CD4-positive, alpha-beta T cell treated with Interleukin-6 at 100 ng/mL for 8 hours (primary cell): ENCODE measurements around the gene GNS.
A peak's percentile ranks its signal among the peaks of the same experiment; 100 is the strongest.
"Not testable (repeated sequence)": the region's sequence is repeated elsewhere in the genome, so short reads cannot be mapped to it uniquely, and the experiment has no call there.

ENCODE experiments used
- DNase-seq: peaks from one replicate; pipeline ENCODE4 v3.0.0-alpha.2; 2020; ENCODE audit warnings: mixed read lengths, low spot score

The GNS gene

GRCh38 chr12:64779354-64779974 is 20.3 kb upstream of the GNS start:
- no peak for DNase-seq

- DNase-seq = not testable (repeated sequence)
Measured at GRCh38 chr12:64775147-64775736, 16.0 kb upstream of the GNS start.

GRCh38 chr12:64773386-64773785 is 14.2 kb upstream of the GNS start:
- no peak for DNase-seq

- no peak for DNase-seq
Measured at GRCh38 chr12:64767495-64767894, 8.3 kb upstream of the GNS start.

GRCh38 chr12:64760808-64761573 is 1.8 kb upstream of the GNS start:
- DNase-seq = no peak

- no peak for DNase-seq
Measured at GRCh38 chr12:64757771-64758170, 1.4 kb downstream of the GNS start.

- no peak for DNase-seq
Measured at GRCh38 chr12:64756376-64756775, 2.8 kb downstream of the GNS start.

GRCh38 chr12:64753427-64753826 is 5.8 kb downstream of the GNS start:
- DNase-seq = no peak

GRCh38 chr12:64752833-64753238 is 6.4 kb downstream of the GNS start:
- DNase-seq = no peak

- no peak for DNase-seq
Measured at GRCh38 chr12:64752032-64752431, 7.2 kb downstream of the GNS start.

- DNase-seq = no peak
Measured at GRCh38 chr12:64749461-64750200, 9.6 kb downstream of the GNS start.

GRCh38 chr12:64747695-64748094 is 11.5 kb downstream of the GNS start:
- DNase-seq = no peak

- DNase-seq = no peak
Measured at GRCh38 chr12:64746663-64747062, 12.5 kb downstream of the GNS start.

GRCh38 chr12:64745980-64746379 is 13.2 kb downstream of the GNS start:
- no peak for DNase-seq

GRCh38 chr12:64745259-64745807 is 13.9 kb downstream of the GNS start:
- DNase-seq = no peak

- no peak for DNase-seq
Measured at GRCh38 chr12:64744422-64745258, 14.6 kb downstream of the GNS start.

GRCh38 chr12:64743206-64743605 is 16.0 kb downstream of the GNS start:
- DNase-seq = no peak

- DNase-seq = no peak
Measured at GRCh38 chr12:64742416-64742815, 16.8 kb downstream of the GNS start.

- no peak for DNase-seq
Measured at GRCh38 chr12:64740646-64741045, 18.6 kb downstream of the GNS start.

GRCh38 chr12:64739778-64740177 is 19.4 kb downstream of the GNS start:
- DNase-seq = no peak

GRCh38 chr12:64737539-64737938 is 21.7 kb downstream of the GNS start:
- peak; percentile 37 for DNase-seq
